Measurements from ENCODE around the gene GNAZ.

GRCh38 chr22:23068832-23069385 is 1.4 kb upstream of the GNAZ start:
- TF ChIP-seq EP300 (IDR thresholded peaks at IDR 0.05) (no peak), CTCF (IDR thresholded peaks at IDR 0.05) (no peak)

Measured in ovary (tissue), 3 donors.